GM12874 (cell line): ENCODE results near the gene NHLRC4.

Experiments
- TF ChIP-seq, protein P1 (sequence below): IDR thresholded peaks from 2 replicates; pipeline ENCODE4 v1.5.1; 2011; ENCODE audit warnings: low read depth, mild to moderate bottlenecking, control low read depth, low read length, moderate library complexity; ENCODE audit not compliant: insufficient read depth

The NHLRC4 gene

DNA sequence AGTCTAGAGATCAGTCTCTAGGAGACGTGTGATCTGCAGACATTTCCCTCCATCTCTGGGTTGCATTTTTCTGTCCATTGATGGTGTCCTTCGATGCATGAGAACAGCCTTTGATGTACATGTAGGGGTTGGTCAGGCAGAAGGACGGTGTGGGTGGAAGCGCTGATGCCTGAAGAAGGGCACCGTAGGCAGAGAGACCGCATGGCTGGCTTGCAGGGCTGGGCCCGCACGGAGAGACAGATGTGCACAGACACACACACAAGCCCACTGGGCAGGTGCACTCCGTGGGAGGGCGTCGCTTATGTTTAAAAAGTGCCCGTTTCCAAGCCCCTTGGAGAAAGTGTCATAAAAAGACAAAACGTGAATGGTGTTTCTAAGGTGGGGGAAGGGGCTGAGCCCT lies 48.3 kb downstream of the NHLRC4 start:
- TF ChIP-seq, protein P1, sequence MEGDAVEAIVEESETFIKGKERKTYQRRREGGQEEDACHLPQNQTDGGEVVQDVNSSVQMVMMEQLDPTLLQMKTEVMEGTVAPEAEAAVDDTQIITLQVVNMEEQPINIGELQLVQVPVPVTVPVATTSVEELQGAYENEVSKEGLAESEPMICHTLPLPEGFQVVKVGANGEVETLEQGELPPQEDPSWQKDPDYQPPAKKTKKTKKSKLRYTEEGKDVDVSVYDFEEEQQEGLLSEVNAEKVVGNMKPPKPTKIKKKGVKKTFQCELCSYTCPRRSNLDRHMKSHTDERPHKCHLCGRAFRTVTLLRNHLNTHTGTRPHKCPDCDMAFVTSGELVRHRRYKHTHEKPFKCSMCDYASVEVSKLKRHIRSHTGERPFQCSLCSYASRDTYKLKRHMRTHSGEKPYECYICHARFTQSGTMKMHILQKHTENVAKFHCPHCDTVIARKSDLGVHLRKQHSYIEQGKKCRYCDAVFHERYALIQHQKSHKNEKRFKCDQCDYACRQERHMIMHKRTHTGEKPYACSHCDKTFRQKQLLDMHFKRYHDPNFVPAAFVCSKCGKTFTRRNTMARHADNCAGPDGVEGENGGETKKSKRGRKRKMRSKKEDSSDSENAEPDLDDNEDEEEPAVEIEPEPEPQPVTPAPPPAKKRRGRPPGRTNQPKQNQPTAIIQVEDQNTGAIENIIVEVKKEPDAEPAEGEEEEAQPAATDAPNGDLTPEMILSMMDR: no peak

GRCh38 chr16:616733-617586 lies 50.2 kb downstream of the NHLRC4 start:
- TF ChIP-seq, protein P1: no peak

GRCh38 chr16:617855-618254 lies 51.0 kb downstream of the NHLRC4 start:
- TF ChIP-seq, protein P1: no peak
